A673 (cell line): ENCODE measurements around the gene PPWD1.
"Not testable (repeated sequence)": the region's sequence is repeated elsewhere in the genome, so short reads cannot be mapped to it uniquely, and the experiment has no call there.

ENCODE experiments used
- EZH2 ChIP-seq: fragments of 200-600 bp; sonication (generic); IDR thresholded peaks from 2 replicates; pipeline ENCODE4 v1.6.1; 2017; ENCODE audit warnings: borderline replicate concordance, low read depth, mild to moderate bottlenecking, mixed read lengths, antibody characterized with exemption, low read length; ENCODE audit not compliant: poor library complexity, severe bottlenecking
- TF ChIP-seq, protein P1 (sequence below): fragments of 300-800, 200-600 bp; sonication (generic); conservative IDR thresholded peaks from 2 replicates; pipeline ENCODE4 v1.5.1; 2017; ENCODE audit warnings: low read depth, mild to moderate bottlenecking, antibody characterized with exemption, low read length, moderate library complexity, mixed read lengths

DNA sequence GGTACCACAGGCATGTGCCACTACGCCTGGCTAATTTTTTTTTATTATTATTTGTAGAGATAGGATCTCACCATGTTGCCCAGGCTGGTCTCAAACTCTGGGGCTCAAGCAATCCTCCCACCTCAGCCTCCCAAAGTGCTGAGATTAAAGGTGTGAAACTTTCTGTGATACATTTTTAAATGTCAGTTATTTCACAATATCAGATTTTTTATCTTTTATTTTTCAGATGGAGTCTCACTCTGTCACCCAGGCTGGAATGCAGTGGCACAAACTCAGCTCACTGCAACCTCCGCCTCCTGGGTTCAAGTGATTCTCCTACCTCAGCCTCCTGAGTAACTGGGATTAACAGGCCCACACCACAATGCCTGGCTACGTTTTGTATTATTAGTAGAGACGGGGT, 58.9 kb downstream of the PPWD1 start:
- TF ChIP-seq, protein P1, sequence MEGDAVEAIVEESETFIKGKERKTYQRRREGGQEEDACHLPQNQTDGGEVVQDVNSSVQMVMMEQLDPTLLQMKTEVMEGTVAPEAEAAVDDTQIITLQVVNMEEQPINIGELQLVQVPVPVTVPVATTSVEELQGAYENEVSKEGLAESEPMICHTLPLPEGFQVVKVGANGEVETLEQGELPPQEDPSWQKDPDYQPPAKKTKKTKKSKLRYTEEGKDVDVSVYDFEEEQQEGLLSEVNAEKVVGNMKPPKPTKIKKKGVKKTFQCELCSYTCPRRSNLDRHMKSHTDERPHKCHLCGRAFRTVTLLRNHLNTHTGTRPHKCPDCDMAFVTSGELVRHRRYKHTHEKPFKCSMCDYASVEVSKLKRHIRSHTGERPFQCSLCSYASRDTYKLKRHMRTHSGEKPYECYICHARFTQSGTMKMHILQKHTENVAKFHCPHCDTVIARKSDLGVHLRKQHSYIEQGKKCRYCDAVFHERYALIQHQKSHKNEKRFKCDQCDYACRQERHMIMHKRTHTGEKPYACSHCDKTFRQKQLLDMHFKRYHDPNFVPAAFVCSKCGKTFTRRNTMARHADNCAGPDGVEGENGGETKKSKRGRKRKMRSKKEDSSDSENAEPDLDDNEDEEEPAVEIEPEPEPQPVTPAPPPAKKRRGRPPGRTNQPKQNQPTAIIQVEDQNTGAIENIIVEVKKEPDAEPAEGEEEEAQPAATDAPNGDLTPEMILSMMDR, result not testable (repeated sequence)
- TF ChIP-seq EZH2, result not testable (repeated sequence)
